Measurements from ENCODE around the gene KANTR.

KANTR gene

DNA sequence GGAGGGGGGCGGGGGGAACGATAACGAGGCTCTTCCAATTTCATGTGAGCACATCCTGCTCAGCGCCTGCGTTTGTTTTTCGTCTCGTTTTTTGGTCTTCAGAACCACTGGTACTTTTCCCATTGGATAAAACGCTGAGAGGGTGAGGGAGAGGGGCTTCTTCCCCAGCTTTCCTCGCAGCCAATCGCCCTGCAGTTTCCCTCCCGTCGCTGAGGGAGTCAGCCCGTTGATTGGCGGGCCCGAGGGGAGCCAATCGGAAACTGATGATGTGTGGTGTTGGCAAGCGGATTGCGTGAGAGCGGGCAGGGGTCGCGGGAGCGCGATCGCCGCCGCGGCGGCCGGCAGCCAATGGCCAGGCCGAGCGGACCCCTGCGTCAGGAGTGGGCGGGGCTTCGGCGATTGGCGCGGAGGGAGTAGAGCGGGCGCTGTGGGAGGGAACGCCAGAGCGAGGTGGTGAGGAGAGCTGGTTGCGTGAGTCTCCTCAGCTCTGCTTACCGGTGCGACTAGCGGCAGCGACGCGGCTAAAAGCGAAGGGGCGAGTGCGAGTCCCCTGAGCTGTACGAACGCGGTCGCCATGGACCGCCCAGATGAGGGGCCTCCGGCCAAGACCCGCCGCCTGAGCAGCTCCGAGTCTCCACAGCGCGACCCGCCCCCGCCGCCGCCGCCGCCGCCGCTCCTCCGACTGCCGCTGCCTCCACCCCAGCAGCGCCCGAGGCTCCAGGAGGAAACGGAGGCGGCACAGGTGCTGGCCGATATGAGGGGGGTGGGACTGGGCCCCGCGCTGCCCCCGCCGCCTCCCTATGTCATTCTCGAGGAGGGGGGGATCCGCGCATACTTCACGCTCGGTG lies 11.8 kb upstream of the KANTR start, which contains the start of gene TSPYL2:
TSPYL2 (plus strand) TSS at position 443 of the 848 bp plus-strand sequence; CDS start at position 575, 132 bp downstream.
- DNase-seq = peak; percentile 95

DNA sequence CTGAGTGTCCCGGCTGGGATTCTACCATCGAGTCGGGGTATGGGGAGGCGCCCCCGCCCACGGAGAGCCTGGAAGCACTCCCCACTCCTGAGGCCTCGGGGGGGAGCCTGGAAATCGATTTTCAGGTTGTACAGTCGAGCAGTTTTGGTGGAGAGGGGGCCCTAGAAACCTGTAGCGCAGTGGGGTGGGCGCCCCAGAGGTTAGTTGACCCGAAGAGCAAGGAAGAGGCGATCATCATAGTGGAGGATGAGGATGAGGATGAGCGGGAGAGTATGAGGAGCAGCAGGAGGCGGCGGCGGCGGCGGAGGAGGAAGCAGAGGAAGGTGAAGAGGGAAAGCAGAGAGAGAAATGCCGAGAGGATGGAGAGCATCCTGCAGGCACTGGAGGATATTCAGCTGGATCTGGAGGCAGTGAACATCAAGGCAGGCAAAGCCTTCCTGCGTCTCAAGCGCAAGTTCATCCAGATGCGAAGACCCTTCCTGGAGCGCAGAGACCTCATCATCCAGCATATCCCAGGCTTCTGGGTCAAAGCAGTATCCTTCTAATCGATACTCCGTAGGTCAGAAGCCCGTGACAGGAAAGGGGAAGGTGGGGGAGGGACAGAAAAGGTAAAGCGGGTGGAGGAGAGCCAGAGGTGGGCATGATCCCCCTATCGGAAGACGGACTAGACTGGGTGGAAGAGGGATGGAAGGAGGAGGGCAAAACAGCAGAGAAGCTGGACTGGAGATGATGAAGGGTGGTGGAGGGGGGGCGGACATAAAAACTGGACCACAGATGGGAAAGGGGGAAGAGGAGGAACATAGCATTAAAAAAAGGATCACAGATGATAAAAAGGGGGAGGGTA lies 10.9 kb upstream of the KANTR start:
- DNase-seq = peak; percentile 41

DNA sequence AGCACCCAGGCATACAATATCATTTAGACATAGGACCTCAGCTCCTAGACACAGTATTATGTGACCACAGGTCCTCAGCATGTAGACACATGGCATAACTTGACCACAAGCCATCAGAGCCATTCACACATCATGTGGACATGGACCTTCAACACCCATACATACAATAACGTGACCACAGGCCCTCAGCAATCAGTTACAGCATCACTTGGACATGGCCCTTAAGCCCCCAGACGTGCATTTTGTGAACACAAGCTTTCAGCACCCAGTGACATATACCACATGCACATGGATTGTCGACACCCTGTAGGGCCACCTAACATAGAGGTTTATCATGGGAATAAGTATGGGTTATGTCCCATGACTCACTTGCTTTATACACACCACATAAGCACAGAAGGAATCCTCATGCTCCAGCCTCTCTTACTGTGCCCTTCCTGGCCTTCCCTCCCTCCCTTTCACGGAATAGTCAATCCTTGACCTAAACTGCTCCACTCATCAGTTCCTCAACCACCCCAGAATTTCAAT lies 9.8 kb upstream of the KANTR start:
- DNase-seq = no peak

DNA sequence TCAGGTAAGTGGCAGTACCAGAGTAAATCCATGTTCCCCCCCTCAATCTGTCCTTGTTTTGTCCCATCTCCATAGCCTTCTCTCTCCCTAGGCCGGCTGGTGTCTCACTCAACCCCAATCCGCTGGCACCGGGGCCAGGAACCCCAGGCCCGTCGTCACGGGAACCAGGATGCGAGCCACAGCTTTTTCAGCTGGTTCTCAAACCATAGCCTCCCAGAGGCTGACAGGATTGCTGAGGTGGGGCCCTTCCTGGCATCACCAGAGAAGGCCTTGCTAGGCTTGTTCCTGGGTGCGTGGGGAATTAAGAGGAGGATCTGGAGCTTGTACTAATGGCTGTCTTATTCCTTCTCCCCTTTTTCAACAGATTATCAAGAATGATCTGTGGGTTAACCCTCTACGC lies 9.1 kb upstream of the KANTR start:
- no peak for DNase-seq

DNA sequence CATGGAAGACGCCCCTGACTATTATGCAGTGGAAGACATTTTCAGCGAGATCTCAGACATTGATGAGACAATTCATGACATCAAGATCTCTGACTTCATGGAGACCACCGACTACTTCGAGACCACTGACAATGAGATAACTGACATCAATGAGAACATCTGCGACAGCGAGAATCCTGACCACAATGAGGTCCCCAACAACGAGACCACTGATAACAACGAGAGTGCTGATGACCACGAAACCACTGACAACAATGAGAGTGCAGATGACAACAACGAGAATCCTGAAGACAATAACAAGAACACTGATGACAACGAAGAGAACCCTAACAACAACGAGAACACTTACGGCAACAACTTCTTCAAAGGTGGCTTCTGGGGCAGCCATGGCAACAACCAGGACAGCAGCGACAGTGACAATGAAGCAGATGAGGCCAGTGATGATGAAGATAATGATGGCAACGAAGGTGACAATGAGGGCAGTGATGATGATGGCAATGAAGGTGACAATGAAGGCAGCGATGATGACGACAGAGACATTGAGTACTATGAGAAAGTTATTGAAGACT lies 8.2 kb upstream of the KANTR start:
- DNase-seq = no peak

DNA sequence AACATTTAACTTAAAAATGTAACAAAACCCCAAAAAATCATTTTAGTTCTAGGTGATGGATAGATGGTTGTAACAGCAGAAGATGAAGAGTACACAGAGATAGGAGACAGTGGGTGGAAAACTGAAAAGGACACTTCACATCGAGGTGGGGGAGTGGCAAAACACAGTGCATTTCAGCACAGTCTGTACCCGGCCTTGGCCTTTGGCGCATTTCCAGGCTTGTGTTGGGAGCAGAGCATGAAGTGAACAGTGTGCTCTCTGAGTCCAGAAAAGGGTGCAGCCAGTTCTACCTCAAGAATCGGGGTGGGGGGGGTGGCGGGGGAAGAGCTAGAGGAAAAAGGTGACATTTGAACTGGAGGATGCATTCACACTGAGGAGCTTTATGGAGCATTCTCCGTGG lies 7.5 kb upstream of the KANTR start:
- no peak for DNase-seq

DNA sequence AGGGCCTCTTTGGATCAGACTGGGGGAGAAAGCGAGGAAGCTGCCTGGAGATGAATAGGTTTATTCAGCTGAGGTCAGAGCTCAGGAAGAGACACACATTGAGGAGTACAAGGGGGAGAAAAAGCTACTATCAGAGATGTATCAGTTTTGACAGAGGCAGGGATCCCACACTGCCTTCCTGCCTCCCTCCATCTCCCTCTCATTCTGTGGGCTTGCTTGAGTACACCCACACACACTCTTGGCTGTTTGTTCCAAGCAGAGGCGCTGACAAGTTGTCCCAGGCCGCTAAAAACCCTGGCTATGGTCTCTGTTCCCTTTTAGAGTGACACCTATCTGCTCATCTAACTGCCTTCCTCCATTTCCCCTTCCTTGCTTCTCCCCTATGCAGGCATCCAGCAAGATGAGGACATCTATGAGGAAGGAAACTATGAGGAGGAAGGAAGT lies 6.5 kb upstream of the KANTR start:
- no peak for DNase-seq

DNA sequence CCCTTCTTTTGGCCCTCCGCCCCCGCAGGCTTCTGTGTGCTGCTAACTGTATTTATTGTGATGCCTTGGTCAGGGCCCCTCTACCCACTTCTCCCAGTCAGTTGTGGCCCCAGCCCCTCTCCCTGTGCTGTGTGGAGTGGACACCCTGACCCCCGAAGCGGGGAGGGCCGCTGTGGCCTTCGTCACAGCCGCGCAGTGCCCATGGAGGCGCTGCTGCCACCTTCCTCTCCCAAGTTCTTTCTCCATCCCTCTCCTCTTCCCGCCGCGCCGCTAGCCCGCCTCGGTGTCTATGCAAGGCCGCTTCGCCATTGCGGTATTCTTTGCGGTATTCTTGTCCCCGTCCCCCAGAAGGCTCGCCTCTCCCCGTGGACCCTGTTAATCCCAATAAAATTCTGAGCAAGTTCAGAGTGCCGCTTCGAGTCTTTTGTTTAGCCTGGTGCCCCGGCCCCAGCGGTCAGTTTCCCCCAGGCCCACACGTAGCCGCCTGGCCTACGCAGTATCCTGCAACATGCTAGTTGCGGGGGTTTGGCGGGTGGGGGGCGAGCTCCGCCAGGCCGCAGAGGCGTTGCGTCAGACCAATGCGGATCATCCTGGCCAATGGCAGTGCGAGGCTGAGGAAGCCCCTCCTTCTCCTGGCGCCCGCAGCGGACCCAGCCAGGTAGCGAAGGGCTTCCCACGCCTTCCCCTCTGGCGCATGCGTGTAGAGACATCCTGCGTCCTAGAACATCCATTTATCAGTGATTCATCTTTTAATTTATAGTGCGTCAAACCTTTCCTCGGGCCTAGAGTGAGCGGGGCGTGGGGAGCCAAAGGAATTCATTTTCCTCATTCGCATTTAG lies 5.6 kb upstream of the KANTR start:
- DNase-seq = peak; percentile 77

DNA sequence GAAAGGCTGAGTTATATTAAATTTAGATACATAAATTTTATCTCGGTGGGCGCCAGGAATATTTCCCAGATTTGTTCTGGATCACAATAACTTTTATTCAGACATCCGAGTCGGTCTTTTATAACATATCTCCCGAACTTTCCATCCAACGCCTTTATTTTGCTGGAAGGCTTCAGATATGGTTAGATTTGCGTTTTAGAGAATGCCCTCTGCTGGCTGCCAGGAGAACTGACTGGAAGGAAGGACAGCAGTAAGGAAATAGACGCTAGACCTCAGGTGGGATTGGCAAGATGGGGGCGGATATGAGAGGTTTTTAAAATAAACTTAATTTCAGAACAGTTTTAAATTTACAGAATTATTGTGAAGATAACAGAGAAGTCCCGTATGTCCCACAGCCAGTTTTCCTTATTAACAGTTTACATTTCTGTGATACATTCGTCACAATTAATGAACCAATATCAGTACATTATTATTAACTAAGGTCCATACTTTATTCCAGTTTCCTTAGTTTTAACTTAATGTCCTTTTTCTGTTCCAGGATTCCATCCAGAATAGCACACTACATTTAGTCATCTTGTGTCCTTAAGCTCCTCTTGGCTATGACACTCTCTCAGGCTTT lies 4.6 kb upstream of the KANTR start:
- DNase-seq = peak; percentile 54

DNA sequence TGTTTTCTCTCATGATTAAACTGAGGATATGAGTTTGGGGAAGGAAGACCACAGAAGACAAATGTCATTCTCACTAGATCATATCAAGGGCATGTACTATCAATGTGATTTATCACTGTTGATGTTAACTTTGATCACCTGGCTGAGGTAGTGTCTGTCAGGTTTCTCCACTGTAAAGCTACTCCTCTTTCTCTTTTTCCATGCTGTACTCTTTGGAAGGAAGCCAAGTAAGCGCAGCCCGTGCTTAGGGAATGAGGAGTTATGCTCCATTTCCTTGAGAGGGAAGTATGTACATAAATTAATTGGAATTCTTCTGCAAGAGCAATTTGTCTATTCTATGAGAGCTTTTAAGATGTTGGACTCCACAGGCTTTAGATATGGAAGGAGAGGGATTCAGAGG lies 4.0 kb upstream of the KANTR start:
- no peak for DNase-seq

DNA sequence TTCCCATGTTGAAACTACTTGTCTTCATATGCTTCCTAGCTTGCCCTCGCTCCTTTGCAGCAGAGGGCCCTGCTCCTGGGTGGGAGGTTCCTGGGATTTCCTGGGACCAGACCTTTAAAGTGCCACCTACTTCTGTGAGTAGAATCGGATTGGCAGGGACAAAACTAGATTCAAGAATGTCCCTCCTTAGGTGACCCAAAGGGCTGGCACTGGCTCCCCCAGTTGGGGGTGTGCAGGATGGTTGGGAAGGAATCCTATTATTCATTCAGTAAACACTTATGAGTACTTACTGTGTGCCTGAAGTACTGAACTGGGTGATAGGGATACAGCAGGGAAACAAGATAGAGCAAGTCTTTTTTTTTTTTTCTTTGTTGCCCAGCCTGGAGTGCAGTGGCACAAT lies 2.6 kb upstream of the KANTR start:
- no peak for DNase-seq

DNA sequence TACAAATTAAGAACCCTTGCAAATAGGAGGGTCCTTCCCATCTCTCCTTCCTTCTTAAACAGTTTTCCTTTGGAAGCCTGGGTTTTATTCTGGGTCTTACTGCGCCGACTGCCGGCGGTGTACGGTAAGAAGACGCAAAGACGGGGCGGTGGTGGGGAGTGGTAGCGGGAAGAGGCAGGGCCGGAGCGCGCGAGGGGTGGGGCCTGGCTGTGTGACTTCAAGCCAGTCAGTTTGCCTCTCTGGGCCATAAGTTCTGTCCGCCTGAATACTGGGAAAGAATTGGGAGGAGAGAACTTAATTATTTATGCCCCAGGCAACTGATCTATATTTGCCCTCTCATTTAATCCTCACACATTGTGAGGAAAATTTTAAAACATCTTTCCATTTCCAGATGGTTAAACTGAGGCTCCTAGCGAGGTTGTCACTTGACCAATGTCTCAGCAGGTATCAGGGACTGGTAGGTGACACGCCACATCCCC lies 726 bp upstream of the KANTR start:
- DNase-seq = peak; percentile 63

DNA sequence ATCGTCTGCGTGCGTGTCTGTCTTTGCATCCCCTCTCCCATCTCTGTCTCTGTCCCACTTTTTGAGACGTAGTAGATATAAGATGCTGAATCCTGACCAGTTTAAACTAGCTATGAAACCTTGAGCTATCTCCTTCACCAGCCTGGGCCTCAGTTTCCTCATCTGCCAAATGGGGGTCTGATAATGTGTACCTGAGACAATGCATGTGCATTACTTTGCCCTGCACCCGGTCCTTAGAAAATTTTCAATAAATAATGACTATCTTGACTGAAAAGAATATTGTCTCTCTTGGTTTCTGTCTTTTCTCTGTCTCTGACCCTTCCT lies 602 bp downstream of the KANTR start:
- no peak for DNase-seq

DNA sequence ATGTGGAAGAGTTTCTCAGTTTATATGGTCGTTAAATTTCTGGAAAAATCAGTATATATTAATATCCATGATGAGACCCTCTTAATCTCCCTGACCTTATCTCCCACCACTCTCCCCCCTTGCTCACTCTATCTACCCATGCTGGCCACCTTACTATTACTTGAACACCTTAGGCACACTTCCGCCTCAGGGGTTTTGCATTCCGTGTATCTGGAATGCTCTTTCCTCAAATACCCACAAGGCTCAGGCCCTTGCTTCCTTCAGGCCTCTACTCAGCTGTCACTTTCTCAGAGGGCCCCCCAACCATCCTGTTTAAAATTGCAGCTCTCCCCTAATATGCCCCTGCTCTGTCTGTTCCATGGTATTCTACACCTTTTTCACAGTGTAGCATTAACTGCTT lies 1.9 kb downstream of the KANTR start:
- DNase-seq = no peak

DNA sequence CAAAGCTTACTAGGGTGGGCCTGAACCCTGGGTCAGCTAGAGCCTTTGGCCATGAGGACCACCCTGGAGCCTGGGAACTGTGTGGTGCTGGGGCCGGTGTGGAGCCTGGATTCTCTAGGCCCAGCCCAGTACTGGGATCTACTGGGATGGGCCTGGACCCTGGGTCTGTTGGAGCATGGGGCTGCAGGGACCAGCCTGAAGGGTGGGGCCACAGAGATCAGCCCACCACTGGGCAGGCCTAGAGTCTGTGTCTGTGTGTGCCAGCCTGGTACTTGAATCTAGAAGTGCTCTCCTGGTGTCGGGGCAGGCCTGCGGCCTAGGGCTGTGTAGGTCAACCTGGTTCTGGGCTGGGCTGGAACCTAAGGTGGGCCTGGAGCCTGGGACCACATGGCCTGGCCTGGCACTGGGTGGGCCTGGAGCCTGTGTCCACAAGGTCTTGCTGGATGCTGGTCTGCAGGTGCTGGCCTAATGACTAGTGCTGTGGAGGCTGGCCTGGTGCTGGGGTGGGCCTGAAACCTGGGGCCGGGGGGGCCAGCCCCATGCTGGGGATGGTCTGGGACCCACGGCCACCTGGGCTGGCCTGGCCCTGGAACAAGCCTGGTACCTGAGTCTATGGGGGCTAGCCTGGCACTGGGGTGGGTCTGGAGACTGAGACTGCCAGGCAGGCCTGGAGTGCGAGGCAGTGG lies 21.1 kb downstream of the KANTR start:
- DNase-seq = no peak

DNA sequence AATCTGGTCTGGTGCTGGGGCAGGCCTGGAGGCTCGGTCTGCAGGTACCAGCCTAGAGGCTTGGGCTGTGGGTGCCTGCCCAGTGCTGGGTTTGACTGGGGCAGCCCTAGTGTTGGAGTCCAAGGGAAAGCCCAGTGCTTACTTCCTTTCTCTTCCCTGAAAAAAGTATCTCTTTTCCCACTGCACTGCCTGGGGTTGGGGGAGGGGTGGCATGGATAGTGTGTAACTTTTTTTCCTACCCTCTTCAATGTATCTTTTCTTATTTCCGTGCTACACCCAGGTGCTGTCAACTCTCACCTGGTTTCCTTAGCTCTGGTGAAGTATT lies 21.6 kb downstream of the KANTR start:
- DNase-seq = no peak

DNA sequence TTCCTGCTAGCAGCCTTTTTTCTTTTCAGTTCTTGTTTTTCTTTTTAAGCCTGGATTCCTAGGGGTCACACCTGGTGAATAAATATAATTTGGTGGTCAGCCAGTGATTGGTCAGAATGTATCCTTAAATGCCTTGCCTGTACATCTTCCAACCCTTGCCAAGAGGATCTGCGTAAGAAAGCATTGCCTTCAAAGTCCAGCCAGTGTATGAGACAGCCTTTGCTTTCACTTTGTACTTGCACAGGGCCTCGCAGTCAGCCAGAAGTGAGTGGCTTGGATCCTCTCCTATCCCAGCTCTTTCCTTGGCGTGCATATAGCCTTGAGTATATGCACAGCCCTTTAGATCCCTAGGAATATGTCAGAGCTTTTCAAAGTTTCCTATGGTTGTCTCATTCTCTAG lies 22.2 kb downstream of the KANTR start:
- DNase-seq = no peak

DNA sequence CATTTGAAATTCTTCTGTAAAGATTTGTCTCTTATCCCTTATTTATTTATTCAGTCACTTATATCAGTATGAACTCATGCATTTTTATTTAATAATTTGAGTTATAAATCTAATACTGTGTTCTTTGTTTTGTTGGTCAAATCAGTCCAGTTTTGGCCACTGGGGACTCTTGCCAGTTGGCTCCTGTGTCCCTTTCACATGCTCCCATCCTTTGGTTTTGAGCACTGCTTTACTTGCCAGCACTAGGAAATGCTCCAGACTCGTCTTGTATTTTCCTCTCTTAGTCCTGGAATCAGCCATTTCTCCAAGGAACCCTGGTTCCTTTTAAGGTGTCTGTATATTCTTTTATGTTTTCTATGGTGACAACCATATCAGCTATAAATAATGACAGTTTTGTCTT lies 28.1 kb downstream of the KANTR start:
- no peak for DNase-seq

DNA sequence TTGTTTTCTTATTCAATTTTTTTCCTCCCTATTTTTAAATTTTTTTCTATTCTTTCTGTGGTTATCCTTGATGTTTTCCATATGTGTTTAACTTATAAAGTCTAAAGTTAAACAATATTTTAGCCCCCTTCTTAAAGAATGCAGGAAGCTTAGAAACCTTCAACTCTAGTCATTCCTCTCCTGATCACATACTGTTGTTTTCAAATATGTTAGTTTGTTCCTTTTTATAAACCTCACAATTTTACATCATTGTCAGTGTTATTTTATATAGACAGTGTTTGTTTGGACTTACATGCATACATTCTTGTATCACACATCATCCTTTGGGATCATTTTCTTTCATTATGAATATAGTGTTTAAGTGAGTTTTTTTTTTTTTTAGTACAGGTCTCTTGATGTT lies 31.6 kb downstream of the KANTR start:
- no peak for DNase-seq

DNA sequence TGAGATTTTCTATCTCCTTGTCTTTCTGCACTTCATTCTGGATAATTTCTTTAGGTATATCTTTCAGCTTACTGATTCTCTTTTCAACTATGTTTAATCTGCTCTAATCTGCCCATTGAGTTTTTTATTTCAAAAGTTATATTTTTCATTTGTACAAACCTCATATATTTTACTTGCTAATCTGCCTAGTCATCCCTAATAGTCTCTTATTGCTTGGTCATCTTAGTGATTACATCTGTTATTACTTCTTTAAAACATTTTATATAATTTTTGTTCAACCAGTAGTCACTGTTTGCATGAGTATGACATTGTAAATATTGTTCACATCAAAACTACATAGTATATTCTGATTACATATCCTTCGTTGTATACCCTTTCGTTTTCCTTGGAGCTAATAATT lies 32.4 kb downstream of the KANTR start:
- DNase-seq = no peak

DNA sequence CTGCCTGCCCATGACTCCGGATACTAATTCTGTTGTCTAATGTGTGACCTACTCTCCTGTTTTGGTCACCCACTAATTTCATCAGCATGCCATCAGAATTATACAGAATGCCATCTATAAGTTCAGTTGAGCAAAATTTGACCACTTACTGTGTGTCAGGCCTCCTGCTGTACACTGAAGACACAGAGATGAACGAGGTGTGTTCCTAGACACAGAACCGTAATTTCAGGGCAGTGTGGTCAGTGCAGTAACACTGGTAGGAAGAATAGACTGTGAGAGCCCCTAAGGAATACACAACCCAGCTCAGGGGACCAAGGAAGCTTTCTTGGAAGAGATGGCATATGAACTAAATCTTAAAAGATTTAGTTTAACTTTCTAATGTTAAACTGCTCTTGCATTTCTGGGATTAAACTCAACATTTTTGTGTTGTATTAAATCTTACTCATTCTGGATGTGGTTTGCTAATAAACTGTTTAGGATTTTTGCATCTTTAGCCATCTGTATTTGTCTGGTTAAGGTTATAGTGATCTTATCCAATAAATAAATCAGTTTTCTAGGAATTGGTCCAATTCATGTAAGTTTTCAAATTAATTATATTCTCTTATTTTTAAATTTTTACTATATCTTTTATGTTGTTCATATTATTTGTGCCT lies 34.3 kb downstream of the KANTR start:
- DNase-seq = no peak
